Stimulated activated naive CD4-positive, alpha-beta T cell (primary cell): ENCODE data around the gene PAQR8.

ENCODE experiments used
- DNase-seq, 6 experiments: peaks; one replicate each; lab custom pipeline; 2025; lab: John Stamatoyannopoulos, UW

Gene PAQR8

GRCh38 chr6:52347818-52348217, 14.1 kb upstream of the PAQR8 start:
- DNase-seq = no peak

GRCh38 chr6:52351879-52352238, 10.1 kb upstream of the PAQR8 start:
- DNase-seq = no peak

GRCh38 chr6:52352239-52353018, 9.5 kb upstream of the PAQR8 start:
- DNase-seq = no peak

GRCh38 chr6:52356017-52356416, 5.9 kb upstream of the PAQR8 start:
- no peak for DNase-seq

- no peak for DNase-seq
These were observed 2.5 kb upstream of the PAQR8 start for GRCh38 chr6:52359403-52359802.

- DNase-seq = no peak
These were observed 1.9 kb upstream of the PAQR8 start for GRCh38 chr6:52360028-52360427.

- no peak for DNase-seq
These were observed 1.1 kb upstream of the PAQR8 start for GRCh38 chr6:52360601-52361413.

- DNase-seq = peak in 2 of 6 experiments; percentile 13 to 42
These were observed 472 bp upstream of the PAQR8 start for GRCh38 chr6:52361414-52361944.

- peak in 5 of 6 experiments; percentile 31 to 68 (median 45) for DNase-seq
These were observed 684 bp downstream of the PAQR8 start for GRCh38 chr6:52362443-52363227.

- peak in 1 of 6 experiments; percentile 26 for DNase-seq
These were observed 1.4 kb downstream of the PAQR8 start for GRCh38 chr6:52363228-52363867.

GRCh38 chr6:52364480-52365166, 2.7 kb downstream of the PAQR8 start:
- no peak for DNase-seq

- no peak for DNase-seq
These were observed 3.4 kb downstream of the PAQR8 start for GRCh38 chr6:52365317-52365716.

- no peak for DNase-seq
These were observed 4.1 kb downstream of the PAQR8 start for GRCh38 chr6:52365866-52366540.

GRCh38 chr6:52368002-52368401, 6.1 kb downstream of the PAQR8 start:
- no peak for DNase-seq

GRCh38 chr6:52369234-52369633, 7.3 kb downstream of the PAQR8 start:
- no peak for DNase-seq

GRCh38 chr6:52371656-52372191, 9.8 kb downstream of the PAQR8 start:
- no peak for DNase-seq

GRCh38 chr6:52373151-52373690, 11.3 kb downstream of the PAQR8 start:
- no peak for DNase-seq

GRCh38 chr6:52374247-52374646, 12.3 kb downstream of the PAQR8 start:
- no peak for DNase-seq

- peak in 2 of 6 experiments; percentile 7 to 24 for DNase-seq
These were observed 14.0 kb downstream of the PAQR8 start for GRCh38 chr6:52375780-52376556.
